HG02973 (cell line): ENCODE data around the gene PPP1R2C.

Source experiments
- ATAC-seq: cut with Tn5 transposase; IDR thresholded peaks from one replicate; pipeline ENCODE4 v1.9.1; 2021; ENCODE audit warnings: moderate library complexity; ENCODE audit not compliant: unreplicated experiment

The PPP1R2C gene

DNA sequence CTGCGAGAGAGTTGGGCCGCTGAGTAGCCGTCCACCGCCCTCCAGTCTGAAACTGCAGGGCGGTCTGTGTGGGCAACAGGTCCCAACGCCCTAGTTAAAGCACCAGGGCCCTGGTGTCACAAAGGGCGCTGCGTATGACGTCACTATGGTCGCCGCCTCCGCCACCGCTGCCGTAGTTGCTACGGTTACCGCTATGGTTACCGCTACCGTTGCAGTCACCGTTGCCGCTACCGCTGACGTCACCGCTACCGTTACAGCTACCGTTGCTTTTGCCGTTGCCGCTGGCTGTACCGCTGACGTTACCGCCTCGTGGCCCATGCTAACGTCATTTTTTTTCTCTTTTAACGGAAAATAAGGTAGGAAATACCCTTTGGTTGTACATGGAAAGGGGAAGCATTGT, at the start of gene PPP1R2C:
Gene PPP1R2C (minus strand): TSS at position 68 of the 400 bp plus-strand sequence. CDS start 84 bp downstream, outside the sequence.
- no peak for ATAC-seq

DNA sequence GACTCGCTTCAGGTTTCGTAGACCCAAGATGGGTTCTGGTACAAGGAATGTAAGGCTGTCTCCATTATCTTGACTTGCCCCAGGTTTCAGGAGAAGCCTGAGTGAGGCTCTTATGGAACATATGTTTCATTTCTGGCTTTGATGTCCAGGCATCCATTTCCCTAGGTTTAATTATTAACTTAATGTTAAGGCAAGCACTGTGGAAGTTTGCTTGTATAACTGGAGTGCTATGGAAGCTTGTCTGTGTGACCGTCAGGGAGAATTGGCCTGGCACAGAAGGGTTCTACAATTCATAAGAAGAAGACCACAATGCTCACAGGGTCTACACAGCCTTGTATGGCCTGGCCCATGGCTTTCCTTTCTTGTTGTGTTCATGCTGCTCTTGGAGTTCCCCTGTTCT, 47.2 kb upstream of the PPP1R2C start:
- no peak for ATAC-seq

DNA sequence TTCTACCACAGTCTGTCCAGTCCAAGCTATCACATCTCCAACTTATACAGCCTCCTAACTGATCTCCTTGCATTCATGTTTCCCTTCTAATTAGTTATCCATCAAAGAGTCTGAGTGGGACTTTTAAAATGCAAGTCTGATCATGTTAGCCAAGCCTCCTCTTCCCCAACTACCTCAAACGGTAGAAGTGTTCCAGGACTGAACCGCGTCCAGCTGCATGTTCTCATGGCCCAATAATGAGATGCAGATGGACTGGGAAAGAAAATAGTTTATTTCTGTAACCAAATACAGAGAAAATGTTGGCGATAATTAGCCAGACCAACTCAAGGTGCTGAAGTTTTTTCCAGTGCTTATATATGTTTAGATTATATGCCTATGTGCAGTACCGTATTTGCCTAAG, 46.6 kb upstream of the PPP1R2C start:
- no peak for ATAC-seq

DNA sequence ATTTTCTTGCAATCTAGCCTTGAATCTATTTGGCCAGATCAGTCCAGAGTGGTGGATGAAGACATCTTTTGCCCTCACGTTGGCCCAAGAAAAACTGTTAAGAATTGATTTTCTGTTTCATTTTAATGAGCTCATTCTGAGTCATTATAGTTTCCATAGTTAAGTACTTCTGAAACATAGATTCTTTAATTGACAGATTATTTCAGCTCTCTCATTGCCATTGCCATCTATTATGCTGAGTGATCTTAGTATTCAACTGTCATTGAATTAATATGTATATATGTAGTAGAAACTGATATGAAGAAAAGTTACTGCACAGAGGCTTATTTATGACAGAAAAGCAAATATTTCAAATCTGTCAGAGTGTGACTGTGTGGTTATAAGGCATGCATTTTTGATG, 45.5 kb upstream of the PPP1R2C start:
- ATAC-seq = no peak

DNA sequence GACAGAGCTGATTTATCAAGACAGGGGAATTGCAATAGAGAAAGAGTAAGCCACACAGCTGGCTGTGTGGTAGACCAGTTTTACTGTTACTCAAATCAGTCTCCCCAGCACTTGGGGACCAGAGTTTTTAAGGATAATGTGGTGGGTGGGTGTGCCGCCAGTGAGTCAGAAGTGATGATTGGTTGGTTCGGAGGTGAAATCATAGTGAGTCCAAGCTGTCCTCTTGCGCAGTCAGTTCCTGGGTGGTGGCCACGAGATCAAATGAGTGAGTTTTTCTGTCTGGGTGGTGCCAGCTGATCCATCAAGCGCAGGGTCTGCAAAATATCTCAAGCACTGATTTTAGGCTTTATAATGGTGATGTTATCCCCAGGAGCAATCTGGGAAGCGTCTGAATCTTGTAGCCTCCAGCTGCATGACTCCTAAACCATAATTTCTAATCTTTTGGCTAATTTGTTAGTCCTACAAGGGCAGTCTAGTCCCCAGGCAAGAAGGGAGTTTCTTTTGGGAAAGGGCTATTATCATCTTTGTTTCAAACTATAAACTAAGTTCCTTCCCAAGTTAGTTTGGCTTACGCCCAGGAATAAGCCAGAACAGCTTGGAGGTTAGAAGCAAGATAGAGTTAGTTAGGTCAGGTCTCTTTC, 44.0 kb upstream of the PPP1R2C start:
- ATAC-seq = no peak

DNA sequence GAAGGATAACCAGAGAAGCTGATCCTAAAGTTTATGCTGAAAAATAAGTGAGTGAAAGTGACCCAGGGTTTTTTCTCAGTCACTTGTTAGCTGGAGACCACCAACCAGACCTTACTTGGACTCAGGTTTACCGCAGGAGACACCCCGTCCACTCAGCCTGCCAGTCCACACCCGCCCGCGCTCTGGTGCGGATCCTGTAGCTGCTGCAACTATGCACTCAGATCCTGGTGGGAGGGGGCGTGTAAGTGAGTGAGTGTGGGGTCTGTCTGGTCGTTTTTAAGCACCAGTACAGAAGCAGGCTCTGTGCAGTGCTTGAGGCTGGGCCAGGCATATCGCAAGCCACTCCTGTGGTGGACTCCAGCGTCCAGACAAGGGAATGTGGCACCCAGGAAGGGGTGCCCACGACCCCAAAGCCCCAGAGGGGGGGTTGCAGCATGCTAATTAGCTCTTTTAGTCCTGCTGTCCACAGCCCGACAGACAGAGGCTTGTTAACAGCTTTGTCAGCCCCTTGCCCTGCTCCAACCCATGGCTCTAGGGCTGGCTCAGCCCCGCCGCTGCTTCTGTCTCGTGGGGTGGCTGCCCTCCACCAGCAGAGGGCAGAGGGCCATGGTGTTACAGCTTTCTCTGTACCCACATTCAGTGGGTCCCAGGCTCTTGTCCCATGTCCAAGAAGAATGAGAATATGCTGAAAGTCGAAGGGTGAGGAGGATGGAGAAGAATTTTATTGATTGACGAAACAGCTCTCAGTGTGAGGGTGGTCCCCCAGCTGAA, 40.4 kb upstream of the PPP1R2C start:
- no peak for ATAC-seq

DNA sequence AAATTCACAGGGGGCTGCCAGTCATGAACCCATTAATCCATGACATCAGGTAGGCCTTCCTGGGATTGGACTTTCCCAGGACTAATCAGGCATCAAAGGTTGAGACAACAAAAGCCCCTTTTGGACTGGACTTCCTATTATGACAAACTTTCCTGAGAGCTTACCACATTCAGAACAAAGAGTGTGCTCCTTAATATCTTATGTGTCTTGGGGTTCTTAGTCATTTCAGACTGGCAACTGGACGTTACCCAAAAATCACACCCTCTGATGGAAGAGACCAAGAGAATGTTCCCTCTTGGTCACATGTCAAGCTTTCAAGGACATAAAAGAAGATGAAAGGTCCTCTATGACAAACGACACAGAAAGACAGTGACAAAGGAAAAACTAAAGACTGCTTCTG, 31.6 kb upstream of the PPP1R2C start:
- ATAC-seq = no peak

DNA sequence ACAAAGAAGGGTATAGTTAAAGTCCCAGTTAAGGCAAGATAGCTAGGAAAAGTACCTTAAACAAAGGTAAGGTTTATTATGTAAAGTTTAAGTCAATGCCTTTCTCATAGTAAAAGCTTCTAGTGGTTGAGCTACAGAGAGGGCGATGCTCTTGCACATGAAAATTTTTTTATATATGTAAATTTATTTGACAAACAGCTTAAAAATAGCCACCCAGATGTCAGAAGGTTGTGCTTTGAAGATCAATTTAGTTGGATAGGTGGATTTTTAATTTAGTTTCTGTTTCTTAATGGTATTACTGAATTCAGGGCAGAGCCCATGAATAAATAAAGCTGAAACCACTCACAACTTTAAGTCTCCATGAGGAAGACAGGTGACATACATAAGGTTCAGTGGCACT, 29.4 kb upstream of the PPP1R2C start:
- ATAC-seq = no peak

DNA sequence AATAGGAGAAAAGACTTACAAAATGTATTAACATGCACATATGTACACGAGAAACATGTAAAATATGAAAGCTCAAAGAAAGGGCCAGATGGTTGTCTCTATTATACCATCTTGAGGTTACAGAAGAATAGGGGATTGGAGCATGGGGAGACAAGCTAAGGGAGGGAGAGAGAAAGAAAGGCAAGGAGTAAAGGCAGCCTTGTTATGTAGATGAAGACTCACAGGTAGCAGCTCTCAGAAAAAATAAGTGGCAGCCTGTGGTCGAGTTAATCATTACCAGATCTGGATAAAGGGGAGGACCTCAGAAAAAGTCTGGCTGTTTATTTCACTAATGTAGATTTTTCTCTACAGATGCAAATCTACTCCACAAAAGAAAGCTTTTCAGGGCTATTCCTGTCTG, 26.6 kb upstream of the PPP1R2C start:
- ATAC-seq = no peak

DNA sequence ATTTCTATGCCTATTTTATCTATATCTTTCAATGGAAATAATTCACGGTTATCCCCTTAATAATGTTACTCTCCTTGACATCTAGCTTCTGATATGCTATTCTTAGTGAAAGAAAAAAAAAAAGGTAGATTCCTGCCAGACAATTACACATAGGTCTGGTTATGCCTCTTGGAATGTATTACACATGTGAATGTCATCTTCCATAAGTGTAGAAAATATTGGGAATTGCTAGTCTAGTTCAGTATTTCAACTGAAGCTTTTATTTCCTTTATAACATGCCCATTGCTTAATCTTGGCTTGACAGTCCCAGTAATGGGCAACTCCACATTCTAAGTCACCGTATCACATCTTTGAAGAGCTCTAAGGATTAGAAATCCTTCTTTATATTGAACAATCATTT, 25.4 kb upstream of the PPP1R2C start:
- ATAC-seq = no peak

DNA sequence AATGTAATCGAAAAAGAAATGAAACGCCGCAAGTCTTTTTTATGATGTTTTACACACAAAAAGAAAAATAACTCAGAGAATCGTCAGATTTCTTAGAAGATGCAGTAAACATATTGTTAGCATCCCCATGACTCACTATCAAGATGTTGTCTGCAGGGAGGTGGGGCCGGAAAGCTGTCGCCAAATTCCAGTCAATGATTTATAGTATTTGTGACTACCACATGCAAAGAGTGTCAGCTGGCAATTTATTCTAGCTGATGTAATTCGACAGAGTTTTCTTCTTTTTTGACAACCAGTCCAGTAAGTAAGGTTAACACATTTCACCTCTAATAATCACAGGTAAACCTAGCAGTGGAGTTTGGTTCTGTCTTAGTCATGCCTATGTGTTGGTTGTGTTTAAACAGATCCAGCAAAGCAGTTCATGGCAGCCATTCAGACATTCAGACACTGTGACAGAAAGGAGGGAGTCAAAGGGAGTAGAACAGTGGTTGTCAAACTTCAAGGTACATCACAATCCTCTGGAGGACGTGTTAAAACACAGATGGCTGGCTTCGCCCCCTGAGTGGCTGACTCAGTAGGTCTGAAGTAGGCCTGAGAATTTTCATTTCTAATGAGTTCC, 19.8 kb upstream of the PPP1R2C start:
- ATAC-seq = no peak

DNA sequence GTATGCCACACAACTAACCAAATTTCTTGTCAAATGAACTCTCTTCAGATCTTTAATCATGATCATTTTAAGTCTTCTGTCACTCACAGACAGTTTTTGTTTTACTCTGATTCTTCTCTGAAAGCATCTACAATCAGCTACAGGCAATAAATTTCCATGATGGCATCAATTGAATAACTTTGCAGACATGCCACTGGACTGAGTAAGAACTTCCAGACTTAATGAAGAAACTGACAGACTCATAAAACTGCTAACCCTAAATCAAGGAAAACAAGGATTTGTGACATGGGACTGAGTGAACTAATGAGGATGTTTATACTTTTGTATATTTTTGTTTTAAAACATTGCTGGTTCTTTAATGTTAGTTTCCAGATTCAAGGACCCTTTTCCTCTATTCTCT, 5.5 kb upstream of the PPP1R2C start:
- no peak for ATAC-seq

DNA sequence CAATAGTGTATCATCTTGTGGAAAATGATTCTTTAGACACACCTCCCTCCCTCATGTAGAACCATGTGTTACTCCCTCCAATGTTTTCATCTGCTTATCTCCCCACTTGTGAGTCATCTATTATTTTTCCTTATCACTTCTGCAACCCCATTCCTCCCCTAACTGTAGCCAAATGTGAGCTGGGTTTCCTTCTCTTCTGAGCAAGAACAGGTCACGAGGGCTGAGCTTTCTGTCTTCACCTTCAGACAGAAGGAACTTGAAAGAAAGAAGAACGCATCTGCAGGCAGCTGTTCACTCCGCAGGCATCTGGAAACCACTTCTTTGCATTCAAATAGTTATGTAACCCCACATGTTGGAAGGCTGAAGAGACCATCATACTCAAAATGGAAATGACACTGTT, 1.8 kb downstream of the PPP1R2C start:
- peak; percentile 51 for ATAC-seq

DNA sequence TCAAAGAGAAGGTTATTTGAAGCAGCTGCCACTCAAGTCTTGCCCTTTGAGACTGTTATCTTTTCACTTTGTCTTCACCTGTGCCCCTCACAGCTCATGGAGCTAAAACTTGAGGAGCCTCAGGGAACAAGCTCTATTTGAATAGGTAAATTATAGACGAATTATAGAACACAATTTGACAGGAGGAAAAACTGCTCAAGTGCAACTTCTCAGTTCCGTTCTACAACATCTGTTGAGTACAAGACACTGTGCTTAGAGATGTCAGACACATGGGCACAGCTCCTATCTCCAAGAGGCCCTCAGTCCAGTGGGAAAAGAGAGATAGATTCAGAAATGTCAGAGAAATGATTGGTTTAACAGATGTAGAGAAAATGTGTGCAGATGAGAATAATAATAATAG, 5.1 kb downstream of the PPP1R2C start:
- ATAC-seq = no peak

DNA sequence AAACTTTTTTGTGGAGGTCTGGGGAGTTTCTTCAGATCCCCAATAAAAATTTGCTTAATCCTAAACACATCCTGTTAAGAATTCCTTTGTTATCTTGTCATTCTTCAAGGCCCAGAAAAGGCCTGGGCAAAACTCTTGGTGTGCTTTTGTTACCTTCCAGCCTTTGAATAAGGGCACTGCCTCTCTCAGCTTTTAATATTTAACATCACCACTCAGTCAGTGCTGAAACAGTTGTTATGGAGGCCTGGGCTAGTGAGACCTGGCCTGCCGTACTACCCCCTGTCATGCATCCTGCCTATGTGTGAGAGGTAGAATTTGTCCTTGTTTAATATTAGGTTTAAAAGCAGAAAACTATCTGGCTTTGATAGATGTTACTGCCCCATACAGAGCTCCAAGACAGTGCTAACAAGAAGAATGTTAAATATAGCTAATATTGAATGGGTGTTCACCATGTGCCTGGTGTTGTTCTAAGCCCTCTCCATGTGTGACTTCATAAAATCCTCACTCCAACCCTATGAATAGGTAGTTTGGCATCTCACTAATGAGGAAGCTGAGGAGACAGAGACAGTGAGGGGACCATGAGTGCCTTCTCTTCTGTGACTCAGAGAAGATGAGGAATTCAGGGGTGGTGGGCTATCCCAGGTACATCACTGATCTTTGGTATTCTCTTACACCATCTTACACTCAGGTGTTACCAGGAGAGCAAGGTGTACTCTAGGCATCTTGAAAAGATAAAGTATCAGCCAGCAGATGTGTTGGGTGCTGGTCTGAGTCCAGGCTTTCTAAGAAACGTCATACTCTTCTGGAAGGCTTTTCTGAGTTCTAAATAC, 6.2 kb downstream of the PPP1R2C start:
- no peak for ATAC-seq

DNA sequence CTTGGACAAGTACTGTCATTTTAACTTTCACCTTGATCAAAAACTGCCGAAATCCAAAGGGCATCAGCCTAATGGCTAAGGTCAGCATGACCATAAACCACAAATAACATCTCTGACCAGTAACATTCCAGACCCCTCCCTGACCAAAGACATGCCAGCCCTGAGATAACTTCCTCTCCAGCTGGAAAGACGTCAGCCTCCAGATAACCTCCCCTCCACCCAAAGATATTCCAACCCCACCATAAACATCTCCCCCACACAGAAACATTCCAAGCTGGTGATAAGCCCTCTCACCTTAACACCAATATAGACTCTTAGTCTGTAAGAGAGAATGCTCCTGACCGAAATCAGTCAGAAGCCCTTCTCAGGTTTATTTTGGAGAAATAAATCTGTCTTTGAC, 7.4 kb downstream of the PPP1R2C start:
- no peak for ATAC-seq

DNA sequence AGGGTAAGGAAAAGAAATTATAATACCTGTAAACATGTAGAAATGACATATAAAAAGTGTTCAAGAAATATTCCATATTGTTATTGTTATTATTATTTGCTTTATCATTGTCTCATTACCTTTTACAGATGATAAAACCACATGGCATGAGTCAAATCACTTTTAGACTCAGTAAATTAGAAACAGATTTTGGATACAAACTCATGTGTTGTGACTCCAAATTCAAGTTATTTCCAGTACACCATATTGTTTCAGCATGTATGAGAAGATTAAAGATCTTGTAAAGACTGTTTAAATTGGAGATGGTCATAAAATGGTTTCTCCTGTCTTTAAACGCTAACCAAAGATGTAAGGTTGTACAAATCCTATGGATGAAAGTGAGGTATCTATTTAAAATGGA, 18.1 kb downstream of the PPP1R2C start:
- no peak for ATAC-seq

DNA sequence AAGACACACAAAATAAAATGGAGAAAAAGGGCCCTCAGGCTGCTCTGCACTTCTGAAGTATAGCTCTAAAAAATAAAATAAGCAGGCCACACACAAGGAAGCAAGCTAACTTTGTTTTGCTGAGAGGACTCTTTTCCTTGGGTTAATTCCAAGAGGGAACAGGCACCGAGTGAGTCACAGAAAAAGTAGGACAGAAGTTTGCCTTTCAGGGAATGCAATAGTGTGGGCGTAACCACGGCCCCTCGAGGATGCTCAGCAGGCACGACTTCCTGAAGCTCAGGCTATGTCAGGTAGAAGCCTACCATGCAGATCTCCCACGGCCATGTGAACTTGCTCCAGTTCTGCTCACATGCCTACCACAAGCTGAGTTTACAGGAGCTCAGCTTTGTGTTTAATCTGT, 22.1 kb downstream of the PPP1R2C start:
- no peak for ATAC-seq

DNA sequence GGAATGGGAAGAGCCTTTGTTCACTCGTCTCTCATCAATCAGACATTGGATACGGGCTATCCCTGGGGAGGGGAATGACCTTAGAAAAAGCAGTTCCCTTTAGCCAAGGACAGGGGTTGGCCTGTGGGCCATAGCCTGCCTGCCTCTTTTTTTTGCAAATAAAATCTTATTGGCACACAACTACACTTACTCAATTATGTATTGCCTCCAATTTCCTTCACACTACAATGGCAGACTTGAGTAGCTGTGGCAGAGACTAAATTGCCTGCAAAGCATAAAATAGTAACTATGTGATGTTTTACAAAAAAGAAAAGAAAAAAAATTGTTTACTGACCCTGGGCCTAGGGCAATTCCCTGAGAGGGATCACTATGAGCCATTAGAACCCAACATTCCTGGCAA, 23.4 kb downstream of the PPP1R2C start:
- no peak for ATAC-seq

DNA sequence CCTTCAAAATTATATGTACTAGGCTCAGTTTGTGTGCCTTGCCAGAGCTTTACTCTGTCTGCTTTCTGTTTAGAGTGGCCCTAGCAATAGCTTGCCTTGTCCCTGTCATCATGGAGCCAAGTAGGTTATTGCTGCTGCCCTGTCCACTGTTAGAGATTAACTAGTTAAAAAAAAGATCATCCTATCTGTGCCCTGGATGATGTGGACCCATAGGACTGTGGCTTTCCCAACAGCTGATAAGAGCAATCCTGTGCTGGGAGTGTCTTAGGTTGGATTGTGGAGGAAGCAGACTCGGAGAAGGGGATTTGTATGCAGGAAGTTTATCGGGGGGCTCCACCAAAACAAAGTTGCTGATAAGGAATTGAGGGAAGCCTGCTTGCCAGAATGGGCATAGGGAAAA, 23.8 kb downstream of the PPP1R2C start:
- no peak for ATAC-seq

DNA sequence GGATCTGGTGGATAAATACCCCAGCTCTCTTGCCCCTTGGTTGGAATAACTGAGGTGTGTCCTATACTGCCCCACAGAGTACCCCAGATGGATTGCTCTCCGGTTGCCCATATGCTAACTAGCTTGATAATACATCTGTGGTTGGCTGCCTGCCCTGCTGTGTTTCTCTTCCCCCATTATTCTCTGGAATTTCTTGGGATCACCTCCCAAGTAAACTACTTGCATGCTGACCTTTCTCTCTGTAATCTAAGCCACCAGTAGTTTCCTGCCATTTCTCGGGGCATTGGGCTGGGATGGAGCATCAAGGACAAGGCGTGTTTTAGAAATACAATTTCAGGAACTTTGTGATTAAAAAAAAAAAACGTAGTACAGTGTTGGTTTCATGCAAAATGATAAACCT, 25.2 kb downstream of the PPP1R2C start:
- no peak for ATAC-seq
